OCI-LY7 (cell line): ENCODE data around the gene SLC44A3.

Experiments
- EZH2phosphoT487 ChIP-seq: fragments of 200-600 bp; sonication (generic); IDR thresholded peaks from 2 replicates; pipeline ENCODE4 v1.6.1; 2018; ENCODE audit warnings: low read depth, borderline replicate concordance, mild to moderate bottlenecking, mixed run types, antibody characterized with exemption, low read length, moderate library complexity, mixed read lengths
- TF ChIP-seq, protein P1 (sequence below): fragments of 200-600 bp; sonication (generic); conservative IDR thresholded peaks from 2 replicates; pipeline ENCODE4 v1.5.1; 2014; ENCODE audit warnings: mild to moderate bottlenecking, antibody characterized with exemption, low read length, moderate library complexity, mixed read lengths

DNA sequence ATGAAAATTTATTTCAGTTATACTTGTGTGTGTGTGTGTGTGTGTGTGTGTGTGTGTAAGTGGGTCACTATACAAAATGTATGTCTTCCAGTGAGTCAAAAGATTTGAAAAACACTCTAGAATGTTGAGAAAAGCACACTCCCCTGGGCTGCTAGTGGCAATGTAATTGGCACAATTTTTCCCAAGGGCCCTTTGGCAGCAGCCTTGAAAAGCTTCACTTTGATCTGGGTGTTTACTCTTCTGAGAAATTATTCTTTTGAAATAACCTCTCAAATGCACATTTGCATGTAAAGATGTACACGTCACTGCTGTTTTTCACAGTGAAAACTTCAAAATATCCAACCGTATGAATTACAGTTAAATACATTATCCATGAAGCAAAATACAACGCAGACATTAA lies 22.1 kb upstream of the SLC44A3 start:
- TF ChIP-seq, protein P1, sequence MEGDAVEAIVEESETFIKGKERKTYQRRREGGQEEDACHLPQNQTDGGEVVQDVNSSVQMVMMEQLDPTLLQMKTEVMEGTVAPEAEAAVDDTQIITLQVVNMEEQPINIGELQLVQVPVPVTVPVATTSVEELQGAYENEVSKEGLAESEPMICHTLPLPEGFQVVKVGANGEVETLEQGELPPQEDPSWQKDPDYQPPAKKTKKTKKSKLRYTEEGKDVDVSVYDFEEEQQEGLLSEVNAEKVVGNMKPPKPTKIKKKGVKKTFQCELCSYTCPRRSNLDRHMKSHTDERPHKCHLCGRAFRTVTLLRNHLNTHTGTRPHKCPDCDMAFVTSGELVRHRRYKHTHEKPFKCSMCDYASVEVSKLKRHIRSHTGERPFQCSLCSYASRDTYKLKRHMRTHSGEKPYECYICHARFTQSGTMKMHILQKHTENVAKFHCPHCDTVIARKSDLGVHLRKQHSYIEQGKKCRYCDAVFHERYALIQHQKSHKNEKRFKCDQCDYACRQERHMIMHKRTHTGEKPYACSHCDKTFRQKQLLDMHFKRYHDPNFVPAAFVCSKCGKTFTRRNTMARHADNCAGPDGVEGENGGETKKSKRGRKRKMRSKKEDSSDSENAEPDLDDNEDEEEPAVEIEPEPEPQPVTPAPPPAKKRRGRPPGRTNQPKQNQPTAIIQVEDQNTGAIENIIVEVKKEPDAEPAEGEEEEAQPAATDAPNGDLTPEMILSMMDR: no peak
- no peak for TF ChIP-seq EZH2phosphoT487
